Measurements from ENCODE around the gene SCAMP5.
A peak's percentile ranks its signal among the peaks of the same experiment; 100 is the strongest.

SCAMP5 gene

DNA sequence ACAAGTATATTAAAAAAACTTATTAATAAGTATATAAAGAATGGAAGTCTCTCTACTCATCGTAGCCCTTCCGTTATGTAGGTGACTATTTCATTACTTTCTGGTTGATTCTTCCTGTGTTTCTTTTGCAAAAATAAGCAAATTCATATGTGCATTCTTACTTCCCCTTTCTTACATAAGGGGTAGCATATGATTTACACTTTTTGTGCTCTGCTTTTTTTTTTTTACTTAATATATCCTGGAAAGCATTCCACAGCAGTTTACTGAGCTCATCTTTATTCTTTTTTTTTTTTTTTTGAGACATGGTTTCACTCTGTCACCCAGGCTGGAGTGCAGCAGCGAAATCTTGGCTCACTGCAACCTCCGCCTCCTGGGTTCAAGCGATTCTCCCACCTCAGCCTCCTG lies 12.9 kb downstream of the SCAMP5 start:
- in situ Hi-C loops (cut with HindIII; ENCODE audit: low pct_ligation_motif_present, low pct_unique_long_range_greater_than_20kb, low sequenced_read_pairs): no loop called here
- no peak for DNase-seq

DNA sequence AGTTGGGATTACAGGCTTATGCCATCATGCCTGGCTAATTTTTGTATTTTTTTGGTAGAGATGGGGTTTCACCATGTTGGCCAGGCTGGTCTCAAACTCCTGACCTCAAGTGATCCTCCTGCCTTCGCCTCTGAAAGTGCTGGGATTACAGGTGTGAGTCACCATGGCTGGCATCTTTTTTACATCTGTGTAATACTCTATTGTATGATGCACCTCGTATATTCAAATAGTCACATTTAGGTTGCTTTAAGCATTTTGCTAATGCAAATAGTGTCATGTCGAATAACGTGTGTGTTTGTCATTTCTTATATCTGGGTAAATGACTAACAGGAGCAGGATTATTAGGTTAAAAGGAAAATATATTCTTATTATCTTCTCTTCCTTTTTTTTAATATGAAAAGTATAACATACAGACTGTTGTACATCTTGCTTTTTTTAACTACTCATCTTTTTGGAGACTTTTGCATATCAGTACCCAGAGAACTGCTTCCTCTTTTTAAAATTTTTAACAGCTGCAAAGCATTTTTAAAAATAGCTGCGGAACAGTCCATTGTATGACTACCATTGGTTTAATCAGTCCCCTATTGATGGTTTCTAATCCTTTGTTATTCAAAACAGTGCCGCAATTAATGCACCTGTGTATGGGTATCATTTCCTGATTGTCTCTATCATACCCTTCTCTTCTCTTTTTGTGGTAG lies 13.4 kb downstream of the SCAMP5 start:
- DNase-seq: no peak
- in situ Hi-C loops (cut with HindIII; ENCODE audit: low pct_ligation_motif_present, low pct_unique_long_range_greater_than_20kb, low sequenced_read_pairs): no loop called here

DNA sequence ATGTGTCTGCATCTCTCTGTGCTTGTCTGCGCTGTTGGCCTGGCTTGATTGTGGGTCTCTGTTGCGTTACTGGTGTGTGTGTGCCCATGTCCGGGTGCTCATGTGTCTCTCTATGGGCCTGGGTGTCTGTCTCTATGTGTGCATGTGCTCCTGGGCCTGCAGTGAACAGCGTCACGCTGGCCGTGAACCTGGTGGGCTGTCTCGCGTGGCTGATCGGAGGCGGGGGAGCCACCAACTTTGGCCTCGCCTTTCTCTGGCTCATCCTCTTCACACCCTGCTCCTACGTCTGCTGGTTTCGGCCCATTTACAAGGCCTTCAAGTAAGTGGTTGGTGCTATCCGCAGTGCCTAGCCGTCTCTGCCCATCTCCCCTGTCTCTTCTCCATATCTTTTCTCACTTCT lies 21.1 kb downstream of the SCAMP5 start:
- in situ Hi-C loops (cut with HindIII; ENCODE audit: low pct_ligation_motif_present, low pct_unique_long_range_greater_than_20kb, low sequenced_read_pairs): no loop called here
- DNase-seq: no peak

DNA sequence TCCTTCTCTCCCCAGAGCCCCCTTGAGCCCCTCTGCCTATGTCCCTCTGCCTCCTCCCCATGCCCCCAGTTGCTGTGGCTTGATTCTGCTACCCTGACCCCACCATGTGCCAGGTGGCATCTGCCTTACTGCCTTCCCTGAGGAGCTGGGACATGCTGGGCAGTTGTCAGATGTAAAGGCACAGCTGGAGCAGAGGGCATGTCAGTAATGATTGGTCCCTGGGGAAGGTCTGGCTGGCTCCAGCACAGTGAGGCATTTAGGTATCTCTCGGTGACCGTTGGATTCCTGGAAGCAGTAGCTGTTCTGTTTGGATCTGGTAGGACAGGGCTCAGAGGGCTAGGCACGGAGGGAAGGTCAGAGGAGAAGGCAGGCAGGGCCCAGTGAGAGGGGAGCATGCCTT lies 24.6 kb downstream of the SCAMP5 start:
- in situ Hi-C loops (cut with HindIII; ENCODE audit: low pct_ligation_motif_present, low pct_unique_long_range_greater_than_20kb, low sequenced_read_pairs): no loop called here
- no peak for DNase-seq

DNA sequence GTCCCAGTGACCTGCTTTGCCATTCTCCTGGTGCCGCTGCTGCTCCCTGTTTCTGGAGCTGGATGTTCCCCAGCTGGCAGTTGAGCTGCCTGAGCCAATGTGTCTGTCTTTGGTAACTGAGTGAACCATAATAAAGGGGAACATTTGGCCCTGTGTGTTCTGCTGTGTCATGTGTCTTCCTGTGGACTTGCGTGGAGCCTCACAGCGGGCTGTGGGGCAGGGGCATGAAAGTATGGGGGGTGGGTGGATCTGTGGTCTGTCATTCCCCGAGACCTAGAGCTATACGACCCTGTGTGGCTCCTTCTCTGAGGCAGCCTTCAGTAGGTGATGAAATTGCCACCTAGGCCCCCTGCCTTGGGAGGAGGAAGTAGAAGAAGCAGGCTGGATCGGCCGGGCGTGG lies 26.0 kb downstream of the SCAMP5 start:
- in situ Hi-C loops (cut with HindIII; ENCODE audit: low pct_ligation_motif_present, low pct_unique_long_range_greater_than_20kb, low sequenced_read_pairs): no loop called here

DNA sequence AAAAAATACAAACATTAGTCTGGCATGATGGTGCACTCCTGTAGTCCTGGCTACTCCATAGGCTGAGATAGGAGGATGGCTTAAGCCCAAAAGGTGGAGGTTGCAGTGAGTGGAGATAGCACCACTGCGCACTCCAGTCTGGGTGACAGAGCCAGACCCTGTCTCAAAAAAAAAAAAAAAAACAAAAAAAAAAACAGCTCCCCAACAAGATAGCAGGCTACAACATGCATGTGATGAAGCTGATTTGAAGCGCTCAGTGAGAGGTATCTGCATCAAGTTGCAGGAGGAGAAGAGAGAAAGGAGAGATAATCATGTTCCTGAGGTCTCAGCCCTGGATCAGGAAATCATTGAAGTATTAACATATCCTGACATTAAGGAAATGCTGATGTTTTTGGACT lies 27.4 kb downstream of the SCAMP5 start:
- in situ Hi-C loops (cut with HindIII; ENCODE audit: low pct_ligation_motif_present, low pct_unique_long_range_greater_than_20kb, low sequenced_read_pairs): no loop called here
- DNase-seq: no peak

More for the DNA sequence above, 26.0 kb downstream of the SCAMP5 start:
- DNase-seq: no peak

DNA sequence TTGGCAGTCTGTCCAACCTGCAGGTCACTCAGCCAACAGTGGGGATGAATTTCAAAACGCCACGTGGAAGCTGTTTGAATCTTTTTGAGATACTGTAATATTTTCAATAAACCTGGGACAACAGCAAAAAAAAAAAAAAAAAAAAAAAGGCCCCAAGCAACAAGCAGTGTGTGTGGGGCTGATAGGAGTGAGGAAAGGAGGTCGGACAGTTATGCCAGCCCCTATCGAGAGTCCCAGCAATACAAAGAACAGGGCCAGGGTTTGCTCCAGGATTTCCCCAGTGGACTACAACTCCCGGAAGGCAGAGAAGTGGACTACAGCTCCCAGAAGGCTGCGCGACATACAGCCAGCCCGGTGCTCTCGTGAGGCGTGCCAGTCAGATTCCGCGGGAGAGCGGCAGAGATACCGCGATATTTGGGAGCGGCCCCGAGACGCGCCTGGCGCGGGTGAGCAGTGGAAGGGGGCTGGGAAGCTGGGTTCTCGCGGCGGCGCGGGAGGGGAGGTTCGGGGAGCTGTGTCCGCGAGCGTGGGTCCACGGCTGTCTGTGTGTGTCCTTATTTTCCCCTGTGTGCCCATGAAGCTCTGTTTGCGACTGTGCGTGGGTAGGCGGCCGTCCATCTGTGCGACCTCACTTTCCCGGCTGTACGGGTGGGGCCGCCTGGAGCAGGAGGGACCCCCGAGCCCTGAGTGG lies 28.0 kb downstream of the SCAMP5 start, which contains the start of gene PPCDC:
PPCDC (plus strand) TSS at position 410 of the 691 bp plus-strand sequence. CDS start 4,729 bp downstream, outside the sequence.
- DNase-seq: peak; percentile 92
- in situ Hi-C loops (cut with HindIII; ENCODE audit: low pct_ligation_motif_present, low pct_unique_long_range_greater_than_20kb, low sequenced_read_pairs): no loop called here

DNA sequence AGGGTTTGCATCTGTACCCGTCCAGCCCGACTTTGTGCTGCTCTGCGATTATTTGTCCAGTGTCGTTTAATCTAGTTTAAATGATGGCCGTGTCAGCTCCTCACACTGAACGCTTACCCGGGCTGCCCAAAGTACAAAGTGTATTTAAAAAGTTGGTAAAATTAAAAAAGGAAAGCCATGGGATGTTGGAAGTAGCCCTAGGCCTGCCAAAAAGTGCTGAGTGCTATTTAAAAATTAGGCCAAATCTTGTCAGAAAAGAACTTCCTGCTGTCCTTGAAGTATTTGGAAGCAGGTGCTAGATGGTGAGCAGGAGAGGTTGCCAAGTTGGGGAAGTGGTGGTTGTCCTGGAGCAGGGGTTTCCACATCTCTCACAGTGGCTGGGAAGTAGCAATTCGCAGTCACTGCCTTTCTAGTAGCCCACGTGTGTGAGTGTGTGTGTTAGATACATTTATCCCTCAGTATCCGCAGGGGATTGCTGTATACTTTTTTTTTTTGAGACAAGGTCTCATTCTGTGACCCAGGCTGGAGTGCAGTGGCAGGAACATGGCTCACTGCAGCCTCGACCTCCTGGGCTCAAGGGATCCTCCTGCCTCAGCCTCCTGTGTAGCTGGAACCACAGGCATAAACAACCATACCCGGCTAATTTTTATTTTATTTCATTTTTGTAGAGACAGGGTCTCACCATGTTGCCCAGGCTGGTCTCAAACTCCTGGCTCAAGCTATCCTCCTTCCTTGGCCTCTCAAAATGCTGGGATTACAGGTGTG lies 28.7 kb downstream of the SCAMP5 start:
- DNase-seq: peak; percentile 17
- in situ Hi-C loops (cut with HindIII; ENCODE audit: low pct_ligation_motif_present, low pct_unique_long_range_greater_than_20kb, low sequenced_read_pairs): no loop called here

DNA sequence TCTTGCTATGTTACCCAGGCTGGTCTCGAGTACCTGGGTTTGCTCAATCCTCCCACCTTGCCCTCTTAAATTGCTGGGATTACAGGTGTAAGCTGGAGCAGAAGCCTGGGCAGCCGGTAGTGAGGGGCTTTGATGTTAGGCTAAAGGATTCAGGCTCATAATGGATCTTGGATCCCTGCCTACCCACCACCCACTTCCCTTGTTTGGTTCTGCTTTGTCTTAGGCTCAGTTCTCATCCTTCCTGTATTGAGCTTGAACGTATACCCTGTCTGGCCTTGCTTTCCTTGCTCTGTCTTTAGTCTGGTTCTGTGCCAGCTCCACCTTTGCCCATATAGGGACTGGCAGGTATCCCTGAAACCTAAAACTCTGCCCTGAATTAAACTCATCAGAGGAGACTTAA lies 29.7 kb downstream of the SCAMP5 start:
- in situ Hi-C loops (cut with HindIII; ENCODE audit: low pct_ligation_motif_present, low pct_unique_long_range_greater_than_20kb, low sequenced_read_pairs): no loop called here
- DNase-seq: no peak

DNA sequence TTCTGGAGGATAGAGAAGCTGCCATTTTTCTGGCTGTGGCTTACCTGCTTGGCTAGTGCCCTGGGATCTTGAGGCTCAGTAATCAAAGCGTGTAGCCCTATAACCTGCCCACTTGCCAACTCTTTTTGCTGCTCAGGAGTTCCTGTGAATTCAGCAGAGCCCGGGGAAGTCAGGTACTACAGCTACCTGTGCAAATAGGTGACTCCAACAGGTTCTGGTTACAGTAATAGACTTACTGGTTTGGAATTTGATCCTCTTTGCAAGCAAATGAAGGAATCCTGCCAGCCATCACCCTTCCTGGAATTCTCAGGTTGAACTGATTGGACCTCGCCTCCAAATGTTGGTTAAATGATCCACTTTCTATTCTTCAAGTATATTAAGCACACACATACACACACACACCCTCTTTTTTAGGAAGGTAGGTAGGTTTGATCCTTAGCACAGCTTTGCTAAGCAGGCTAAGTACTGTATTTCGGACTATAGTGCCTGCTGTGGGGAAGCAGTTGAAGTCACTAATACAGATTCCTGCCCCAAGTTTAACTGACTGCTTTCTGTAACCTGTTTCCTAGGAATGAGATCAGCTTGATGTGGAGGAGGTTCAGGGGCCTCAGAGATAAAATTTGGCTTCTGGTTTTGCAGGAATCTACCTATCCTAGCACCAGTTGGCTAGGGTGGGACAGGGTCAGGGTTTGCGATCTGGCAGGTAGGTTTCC lies 30.3 kb downstream of the SCAMP5 start:
- in situ Hi-C loops (cut with HindIII; ENCODE audit: low pct_ligation_motif_present, low pct_unique_long_range_greater_than_20kb, low sequenced_read_pairs): no loop called here
- no peak for DNase-seq

DNA sequence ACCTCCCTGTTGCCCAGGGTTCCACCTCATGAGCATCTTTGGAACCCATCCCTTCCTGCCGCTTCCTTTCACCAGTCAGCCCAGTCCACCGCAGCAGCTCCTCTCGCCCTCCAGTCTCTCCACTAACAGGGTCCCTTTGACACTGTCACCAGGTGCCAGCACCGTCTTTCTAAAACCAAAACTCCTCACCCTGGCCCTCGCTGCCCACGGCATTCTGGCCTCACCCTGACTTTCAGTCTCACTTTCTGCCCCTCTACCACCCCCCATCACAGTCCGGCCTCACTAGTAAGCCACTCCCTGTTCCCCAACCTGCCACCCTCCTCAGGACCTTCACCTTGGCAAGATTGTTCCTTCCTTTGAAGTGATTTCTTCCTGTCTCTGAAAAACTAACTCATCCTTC lies 32.2 kb downstream of the SCAMP5 start:
- in situ Hi-C loops (cut with HindIII; ENCODE audit: low pct_ligation_motif_present, low pct_unique_long_range_greater_than_20kb, low sequenced_read_pairs): no loop called here
- no peak for DNase-seq

DNA sequence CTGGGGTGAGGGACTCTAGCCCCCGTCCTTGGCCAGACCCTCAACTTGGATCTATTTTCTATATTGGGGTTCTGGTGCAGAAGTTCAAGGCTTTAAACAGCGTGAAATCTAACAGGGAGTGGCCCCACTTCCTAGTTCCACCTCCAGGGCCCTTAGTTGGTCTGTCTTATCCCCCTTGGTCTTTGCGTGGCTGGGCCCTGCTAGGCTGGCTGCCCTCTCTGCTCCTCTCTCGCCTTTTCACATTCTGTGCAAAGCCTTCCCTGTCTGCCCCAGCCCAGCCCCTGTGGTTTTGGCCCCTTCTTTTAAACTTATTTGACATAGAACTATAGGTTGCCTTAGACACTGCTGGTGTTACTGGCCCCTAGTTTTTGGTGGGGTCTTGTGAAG lies 33.6 kb downstream of the SCAMP5 start:
- in situ Hi-C loops (cut with HindIII; ENCODE audit: low pct_ligation_motif_present, low pct_unique_long_range_greater_than_20kb, low sequenced_read_pairs): no loop called here
- no peak for DNase-seq

DNA sequence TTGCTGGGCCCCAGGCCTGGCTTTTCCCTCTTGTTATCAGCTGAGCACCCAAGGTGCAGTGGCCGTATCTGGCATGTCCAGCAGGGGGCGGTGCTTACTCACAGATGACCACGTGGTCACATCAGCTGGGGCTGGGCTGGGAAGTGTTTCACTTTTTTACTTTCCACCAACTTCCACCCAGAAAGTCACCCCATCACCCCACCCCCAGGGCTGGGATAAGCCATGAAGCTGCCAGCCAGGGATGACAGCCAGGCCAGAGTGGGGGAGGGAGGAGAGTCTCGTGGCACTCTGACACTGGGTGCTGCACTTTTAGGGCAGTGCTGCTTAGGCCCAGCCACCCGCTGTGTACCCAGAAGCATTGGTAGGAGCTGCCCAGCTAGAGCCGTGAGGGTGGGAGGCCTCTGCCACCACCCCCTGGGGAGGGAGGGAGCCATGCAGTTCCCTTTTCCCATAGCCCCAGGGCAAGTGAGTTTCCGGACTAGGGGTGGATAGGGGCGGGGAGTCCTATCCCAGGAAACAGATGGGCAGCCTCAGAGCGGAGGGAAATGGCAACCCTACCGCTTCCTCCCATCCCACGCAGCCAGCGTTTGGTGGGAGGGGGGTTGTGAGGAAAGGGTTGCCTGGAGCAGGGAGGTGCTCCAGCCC lies 34.1 kb downstream of the SCAMP5 start:
- DNase-seq: peak; percentile 69
- in situ Hi-C loops (cut with HindIII; ENCODE audit: low pct_ligation_motif_present, low pct_unique_long_range_greater_than_20kb, low sequenced_read_pairs): no loop called here

DNA sequence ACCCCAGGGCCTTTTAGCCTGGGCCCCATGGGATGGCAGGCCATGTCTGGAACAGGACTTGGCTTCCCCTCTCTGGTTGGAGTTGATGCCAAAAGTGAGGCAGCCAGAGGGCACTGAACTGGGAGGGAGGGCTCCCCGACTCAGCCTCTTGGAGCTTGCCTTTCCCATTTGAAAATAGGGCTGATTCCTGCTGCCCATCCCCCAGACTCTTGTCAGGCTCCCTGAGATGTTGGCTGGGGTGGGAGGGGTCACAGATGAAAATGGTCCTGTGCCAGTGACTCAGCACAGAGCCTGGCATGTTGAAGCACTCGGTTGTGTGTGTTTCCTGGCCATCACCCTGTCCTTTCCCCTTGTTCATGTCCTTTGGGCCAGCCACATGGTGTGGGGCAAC lies 34.7 kb downstream of the SCAMP5 start:
- in situ Hi-C loops (cut with HindIII; ENCODE audit: low pct_ligation_motif_present, low pct_unique_long_range_greater_than_20kb, low sequenced_read_pairs): no loop called here
- DNase-seq: no peak

DNA sequence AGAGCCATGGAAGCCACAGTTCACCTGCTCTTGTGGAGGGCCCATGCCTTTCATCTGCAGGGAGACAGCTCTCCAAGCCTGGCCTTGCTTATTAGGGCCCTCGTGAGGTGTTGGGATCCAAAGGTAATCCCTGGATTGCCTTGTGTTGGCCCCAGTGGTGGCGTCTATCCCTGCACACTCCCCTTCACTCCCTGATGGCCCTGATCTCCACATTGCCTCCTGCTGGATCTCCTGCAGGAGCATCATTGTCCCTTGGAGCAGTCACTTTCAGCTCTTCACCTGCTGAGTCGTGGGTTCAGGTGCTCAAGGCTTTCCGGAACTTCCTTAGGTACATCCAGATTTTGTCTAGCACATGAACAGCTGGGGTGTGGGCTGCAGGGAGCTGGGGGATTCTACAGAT lies 35.1 kb downstream of the SCAMP5 start:
- no peak for DNase-seq
- in situ Hi-C loops (cut with HindIII; ENCODE audit: low pct_ligation_motif_present, low pct_unique_long_range_greater_than_20kb, low sequenced_read_pairs): no loop called here

DNA sequence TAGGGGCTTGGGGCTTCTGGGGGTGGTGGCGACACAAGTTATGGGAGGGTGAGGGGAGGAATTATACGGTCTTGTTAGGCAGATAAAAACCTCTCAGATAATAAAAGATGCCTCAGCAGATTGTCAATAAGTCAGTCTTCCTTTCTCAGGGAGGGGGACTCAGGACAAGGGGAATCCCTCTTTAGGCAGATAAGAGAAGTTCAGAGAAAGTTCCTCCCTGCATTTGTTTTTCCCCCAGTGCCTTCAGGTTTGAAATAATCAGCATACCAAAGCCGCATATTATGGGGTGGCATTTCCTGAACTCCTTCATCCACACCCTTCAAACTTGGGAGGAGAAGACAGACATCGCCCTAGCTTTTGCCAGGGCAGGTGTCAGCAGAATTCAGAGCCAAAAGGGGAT lies 36.5 kb downstream of the SCAMP5 start:
- DNase-seq: no peak

DNA sequence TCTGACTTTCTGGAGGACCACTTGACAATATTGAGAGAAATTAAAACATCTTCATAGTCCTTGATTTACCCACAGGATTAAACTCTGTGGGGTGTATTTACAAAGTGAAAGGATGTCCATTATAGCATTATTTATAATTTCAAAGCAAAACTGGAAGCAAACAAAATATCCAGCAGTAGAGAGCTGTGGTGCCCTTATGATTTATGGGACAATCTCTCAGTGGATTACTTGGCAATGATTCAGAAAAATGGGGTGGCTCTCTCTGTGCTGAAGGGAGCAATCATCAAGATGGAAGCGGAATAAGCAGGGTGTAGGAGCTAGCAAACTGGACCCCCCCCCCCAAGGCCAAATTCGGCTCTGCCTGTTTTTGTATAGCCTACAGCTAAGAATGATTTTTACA lies 37.0 kb downstream of the SCAMP5 start:
- in situ Hi-C loops (cut with HindIII; ENCODE audit: low pct_ligation_motif_present, low pct_unique_long_range_greater_than_20kb, low sequenced_read_pairs): no loop called here
- no peak for DNase-seq

More for the DNA sequence above, 36.5 kb downstream of the SCAMP5 start:
- in situ Hi-C loops (cut with HindIII; ENCODE audit: low pct_ligation_motif_present, low pct_unique_long_range_greater_than_20kb, low sequenced_read_pairs): no loop called here

DNA sequence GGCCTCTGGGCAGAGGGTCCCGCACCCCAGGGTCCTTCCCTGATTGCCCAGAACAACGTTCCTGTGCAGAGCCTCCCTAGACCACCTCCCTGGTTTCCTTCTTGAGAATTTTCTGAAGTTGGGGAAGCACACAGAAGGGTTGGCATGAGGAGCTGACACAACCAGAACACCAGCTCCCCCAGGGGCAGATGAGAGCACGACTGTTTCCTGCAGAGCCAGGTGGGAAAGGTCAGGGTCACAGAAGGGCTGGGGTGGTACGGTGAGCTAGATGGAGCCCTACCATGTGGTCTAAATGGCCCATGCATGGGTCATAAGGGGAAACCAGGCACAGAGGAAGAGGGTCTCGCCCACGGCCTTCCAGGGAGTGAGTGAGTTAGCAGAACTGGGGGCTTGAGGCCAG lies 38.4 kb downstream of the SCAMP5 start:
- in situ Hi-C loops (cut with HindIII; ENCODE audit: low pct_ligation_motif_present, low pct_unique_long_range_greater_than_20kb, low sequenced_read_pairs): no loop called here

DNA sequence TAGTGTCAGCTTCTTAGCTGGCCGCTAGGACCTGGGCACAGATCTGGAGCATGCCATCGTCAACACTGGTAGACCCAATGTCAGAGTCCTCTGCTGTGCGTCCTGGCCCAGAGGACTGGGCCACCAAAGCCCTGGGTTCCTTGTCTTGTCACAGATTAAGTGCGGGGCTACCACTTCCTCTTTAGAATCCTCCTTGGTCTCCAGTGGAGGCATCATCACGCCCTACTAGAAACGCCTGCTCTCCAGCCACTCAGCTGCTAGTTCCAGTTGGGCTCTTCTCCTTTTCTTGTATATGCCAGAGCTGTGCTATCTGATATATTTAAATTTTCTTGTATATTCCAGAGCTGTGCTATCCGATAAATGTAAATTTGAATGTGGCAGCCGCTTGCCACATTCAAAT lies 39.3 kb downstream of the SCAMP5 start:
- DNase-seq: no peak
- in situ Hi-C loops (cut with HindIII; ENCODE audit: low pct_ligation_motif_present, low pct_unique_long_range_greater_than_20kb, low sequenced_read_pairs): no loop called here

More for the DNA sequence above, 38.4 kb downstream of the SCAMP5 start:
- no peak for DNase-seq
